GM19099 (cell line): ENCODE results near the gene TEDDM1.

Source experiments
- POLR2A ChIP-seq: IDR thresholded peaks from 3 replicates; pipeline ENCODE4 v1.6.1; 2011; ENCODE audit warnings: low read depth; ENCODE audit not compliant: insufficient read length; ENCODE audit errors: extremely low read depth

The TEDDM1 gene

DNA sequence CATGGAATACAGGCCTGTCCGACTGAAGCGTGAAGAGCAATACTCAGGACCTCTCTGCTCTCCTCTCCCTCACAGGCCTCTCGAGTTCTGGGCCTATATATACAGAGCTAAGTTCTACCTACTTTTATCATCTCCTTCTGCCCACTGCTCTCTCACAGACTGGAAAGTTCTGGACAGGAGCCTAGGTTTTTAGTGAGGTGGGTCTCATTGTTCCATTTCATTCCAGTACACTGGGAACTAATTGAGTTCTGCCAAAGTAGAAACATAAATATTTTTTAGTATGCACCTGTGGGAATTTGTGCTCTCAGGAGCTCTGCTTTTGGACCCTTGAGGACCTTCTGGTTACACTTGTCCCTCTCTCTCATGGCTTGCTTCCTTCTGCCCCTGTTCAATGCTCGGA is at the start of gene TEDDM1:
TEDDM1 (minus strand) TSS at position 101 of the 400 bp plus-strand sequence. CDS start 182 bp downstream, outside the sequence.
- TF ChIP-seq POLR2A, result no peak

- no peak for TF ChIP-seq POLR2A
These were observed 49.6 kb upstream of the TEDDM1 start, which contains the start of gene RGSL1 for GRCh38 chr1:182450087-182450486. TSS of gene RGSL1 (plus strand) at chr1:182450146. CDS start at chr1:182450166, 20 bp downstream.

- no peak for TF ChIP-seq POLR2A
These were observed 47.2 kb upstream of the TEDDM1 start for GRCh38 chr1:182447660-182448059.

DNA sequence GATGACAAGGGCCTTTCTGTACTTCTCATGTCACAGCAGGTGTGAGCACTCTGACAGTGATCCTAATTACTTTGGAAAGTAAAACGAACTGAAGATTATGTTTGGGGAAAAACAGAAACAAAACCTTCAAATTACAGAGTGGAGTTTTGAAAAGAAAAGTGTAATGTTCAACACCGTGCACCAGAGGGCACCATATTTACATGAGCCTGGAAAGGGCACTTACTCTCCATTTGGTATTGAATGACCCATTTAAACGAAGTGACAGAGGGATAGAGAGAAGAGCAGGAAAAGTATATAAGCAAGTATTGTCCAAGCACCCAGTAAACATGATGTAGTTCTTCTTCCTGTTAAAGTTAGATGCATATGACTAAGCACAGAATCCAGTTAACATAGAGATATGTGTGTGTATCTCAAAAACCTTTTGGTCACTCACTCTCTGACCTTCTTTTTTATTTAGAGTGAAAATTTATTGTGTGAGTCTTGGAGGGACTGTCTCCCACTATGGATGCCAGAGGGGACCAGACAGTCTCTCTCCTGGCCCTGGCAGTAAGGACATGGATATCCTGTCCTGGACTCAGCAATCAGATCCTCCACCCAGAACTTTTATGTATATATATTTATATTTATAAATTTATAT is 45.7 kb upstream of the TEDDM1 start:
- TF ChIP-seq POLR2A, result no peak

- no peak for TF ChIP-seq POLR2A
These were observed 44.0 kb upstream of the TEDDM1 start for GRCh38 chr1:182444497-182444896.

DNA sequence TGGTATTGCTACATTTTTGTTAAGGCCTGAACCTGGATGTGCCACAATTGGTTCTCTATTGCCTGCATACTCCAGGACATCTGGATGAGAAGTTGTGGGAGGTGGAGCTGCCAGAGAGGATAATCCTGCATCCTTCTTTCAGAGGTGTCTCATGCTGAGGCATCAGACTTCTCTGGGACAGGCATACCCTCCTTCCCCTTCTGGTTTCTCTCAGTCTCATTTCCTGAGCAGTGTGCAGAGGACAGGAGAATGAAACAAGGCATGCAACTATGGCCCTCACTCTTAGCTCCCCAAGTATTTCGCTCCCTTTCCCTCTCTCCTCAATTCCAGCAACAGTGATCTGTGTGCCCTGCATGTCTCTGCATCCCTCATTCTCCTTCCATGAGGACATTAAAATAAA is 41.9 kb upstream of the TEDDM1 start:
- TF ChIP-seq POLR2A, result no peak

DNA sequence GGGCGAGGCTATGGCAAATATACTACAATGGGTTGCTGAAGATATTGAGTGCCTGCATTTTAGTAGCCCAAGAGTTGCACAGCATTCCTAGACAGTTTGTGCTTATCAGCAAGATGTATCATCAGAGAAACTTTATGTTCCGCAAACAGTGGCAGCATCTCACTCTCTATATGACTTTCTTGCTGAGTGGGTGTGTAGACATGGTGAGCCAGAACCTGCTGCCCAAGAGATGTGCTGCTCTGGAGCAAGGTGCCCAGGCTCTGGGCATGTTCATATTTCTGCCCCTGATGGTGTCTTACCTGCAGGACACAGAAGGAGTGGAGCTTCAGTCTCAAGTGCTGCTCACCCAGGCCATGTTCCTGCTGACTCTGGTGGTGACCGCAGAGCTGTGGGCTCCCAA is 41.3 kb upstream of the TEDDM1 start:
- no peak for TF ChIP-seq POLR2A

GRCh38 chr1:182438326-182438725 is 37.9 kb upstream of the TEDDM1 start:
- no peak for TF ChIP-seq POLR2A

GRCh38 chr1:182433580-182433979 is 33.1 kb upstream of the TEDDM1 start:
- TF ChIP-seq POLR2A, result no peak

- no peak for TF ChIP-seq POLR2A
These were observed 30.8 kb upstream of the TEDDM1 start for GRCh38 chr1:182431278-182431677.

- no peak for TF ChIP-seq POLR2A
These were observed 30.0 kb upstream of the TEDDM1 start for GRCh38 chr1:182430263-182431068.

GRCh38 chr1:182428043-182428442 is 27.6 kb upstream of the TEDDM1 start:
- no peak for TF ChIP-seq POLR2A

DNA sequence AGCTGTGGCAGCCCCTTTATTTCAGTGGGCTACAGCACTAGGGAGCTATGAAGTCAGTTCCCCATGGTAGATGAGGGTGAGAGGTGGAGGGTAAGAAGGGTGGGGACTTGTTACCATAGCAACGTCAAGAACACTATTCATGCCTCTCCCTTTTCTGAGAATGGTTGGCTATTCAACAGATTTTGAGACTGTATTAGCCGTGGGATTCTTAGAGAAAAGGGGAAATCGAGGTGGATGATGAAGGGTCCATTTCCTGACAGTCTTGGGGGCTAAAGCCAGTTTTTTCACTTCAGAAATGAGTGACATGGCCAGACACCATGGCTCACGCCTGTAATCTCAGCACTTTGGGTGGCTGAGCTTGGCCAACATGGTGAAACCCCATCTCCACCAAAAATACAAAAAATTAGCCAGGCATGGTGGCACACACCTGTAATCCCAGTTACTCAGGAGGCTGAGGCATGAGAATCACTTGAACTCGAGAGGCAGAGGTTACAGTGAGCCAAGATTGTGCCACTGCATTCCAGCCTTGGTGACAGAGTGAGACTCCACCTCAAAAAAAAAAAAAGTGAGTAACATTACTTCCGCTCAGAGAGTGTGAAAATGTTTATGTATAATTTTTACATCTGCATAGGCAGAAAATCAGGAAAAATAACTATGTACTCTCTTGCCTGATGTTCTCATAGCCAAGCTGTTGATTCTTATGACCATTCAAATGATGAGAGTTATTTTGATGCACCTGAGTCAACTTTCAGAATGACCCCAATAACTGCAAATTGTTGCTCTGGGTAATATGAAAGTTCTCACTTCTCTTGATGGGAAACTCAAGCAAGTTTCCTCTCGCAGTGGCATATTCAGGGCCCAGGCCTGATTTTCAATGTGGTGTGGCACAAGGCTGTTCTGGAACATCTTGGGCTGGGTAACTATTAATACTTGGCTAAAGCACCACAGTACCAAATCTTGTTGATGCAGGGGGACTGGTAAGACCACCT is 26.3 kb upstream of the TEDDM1 start:
- TF ChIP-seq POLR2A, result no peak

DNA sequence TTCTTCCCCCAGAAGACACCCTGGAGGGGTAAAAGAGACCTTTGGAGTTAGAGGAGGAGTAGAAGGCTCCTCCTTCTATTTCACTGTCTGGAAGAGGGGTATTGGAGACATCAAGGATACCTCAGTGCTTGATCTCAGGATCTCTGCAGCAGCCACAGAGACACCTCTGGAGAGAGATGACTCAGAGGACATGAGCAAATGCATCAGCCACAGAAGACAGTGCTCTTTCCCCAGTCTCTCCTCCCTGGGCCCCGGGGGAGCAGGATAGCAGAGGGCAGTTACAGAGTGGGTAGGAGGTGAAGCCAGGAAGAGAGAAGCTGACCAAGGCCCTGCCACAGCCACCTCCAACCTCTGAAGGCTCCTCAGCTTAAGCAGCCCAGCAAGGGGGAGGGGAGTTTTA is 15.3 kb upstream of the TEDDM1 start:
- no peak for TF ChIP-seq POLR2A

- no peak for TF ChIP-seq POLR2A
These were observed 13.5 kb upstream of the TEDDM1 start for GRCh38 chr1:182413969-182414368.
